ENCODE data around the gene DMBT1.
"Not testable (repeated sequence)": the region's sequence is repeated elsewhere in the genome, so short reads cannot be mapped to it uniquely, and the experiment has no call there.

The DMBT1 gene

DNA sequence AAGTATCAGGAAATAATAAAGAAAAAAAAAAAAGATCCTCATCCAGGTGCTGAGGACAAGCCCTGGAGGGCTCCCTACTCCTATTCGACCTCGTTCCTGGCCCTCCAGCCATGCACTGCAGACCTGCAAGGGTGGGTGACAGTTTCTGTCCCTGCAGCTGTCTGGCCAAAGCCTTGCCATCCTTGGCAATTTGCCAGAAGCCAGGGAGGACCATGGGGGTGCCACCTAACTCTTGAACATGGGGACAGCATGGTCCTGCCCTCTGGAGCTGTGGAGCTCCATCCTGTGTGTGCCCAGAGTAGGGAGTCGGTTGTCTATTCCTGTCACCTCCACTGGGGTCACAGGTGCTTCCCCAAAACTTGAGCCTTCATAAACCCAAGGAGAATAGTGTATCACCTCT, 27.8 kb downstream of the DMBT1 start:
- FAIRE-seq, result no peak
- TF ChIP-seq TAF1 (IDR thresholded peaks at IDR 0.05; ENCODE audit: low read depth, low read length) (no peak), POU2F2 (IDR thresholded peaks at IDR 0.05; ENCODE audit: low read depth, low read length) (no peak), POLR2AphosphoS5 (IDR thresholded peaks at IDR 0.05; ENCODE audit: low read depth, low read length) (no peak), PAX5 (IDR thresholded peaks at IDR 0.05; ENCODE audit: insufficient read depth, low read length, severe bottlenecking) (no peak), POLR2A (IDR thresholded peaks at IDR 0.05; ENCODE audit: low read depth, low read length) (no peak), SPI1 (IDR thresholded peaks at IDR 0.05; ENCODE audit: low read depth, low read length) (no peak)

DNA sequence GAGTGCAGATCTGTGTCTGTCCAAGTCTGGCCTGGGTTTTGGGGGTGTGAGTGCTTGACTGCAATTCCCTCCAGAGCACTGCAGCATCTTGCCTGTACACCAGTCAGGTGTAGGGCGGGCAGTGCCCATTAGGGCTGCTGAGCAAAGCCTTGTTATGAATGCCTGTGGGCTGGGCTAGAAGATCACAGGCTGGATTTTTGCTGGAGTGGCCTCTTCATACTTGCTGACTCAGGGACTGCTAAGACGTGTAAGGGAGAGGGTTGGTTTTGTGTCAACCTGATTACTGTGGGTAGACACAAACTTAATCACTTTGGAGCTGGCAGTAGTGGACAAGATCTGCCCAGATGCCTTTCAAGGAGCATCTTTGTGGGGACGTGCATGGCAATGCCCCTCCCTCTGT, 29.6 kb downstream of the DMBT1 start:
- TF ChIP-seq PAX5 (IDR thresholded peaks at IDR 0.05; ENCODE audit: insufficient read depth, low read length, severe bottlenecking) (no peak), TAF1 (IDR thresholded peaks at IDR 0.05; ENCODE audit: low read depth, low read length) (no peak), POLR2A (IDR thresholded peaks at IDR 0.05; ENCODE audit: low read depth, low read length) (no peak), SPI1 (IDR thresholded peaks at IDR 0.05; ENCODE audit: low read depth, low read length) (no peak)
- FAIRE-seq, result no peak
- no peak for DNase-seq (ENCODE audit: insufficient read length, low spot score)

More for the DNA sequence above, 27.8 kb downstream of the DMBT1 start:
- DNase-seq (ENCODE audit: insufficient read length, low spot score), result no peak

DNA sequence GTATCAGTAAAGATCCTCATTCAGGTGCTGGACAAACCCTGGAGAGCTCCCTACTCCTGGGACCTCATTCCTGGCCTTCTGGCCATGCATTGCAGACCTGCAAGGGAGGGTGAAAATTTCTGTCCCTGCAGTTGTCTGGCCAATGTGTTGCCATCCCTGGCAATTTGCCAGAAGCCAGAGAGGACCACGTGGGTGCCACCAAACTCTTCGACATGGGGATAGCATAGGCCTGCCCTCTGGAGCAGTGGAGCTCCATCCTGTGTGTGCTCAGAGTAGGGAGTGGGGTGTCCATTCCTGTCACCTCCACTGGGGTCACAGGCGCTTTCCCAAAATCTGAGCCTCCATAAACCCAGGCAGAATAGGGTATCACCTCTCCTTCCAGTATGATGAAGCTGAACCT, 31.2 kb downstream of the DMBT1 start:
- FAIRE-seq (no peak), DNase-seq (ENCODE audit: insufficient read length, low spot score) (no peak)
- TF ChIP-seq SPI1 (IDR thresholded peaks at IDR 0.05; ENCODE audit: low read depth, low read length), result no peak
- TF ChIP-seq TAF1 (IDR thresholded peaks at IDR 0.05; ENCODE audit: low read depth, low read length), result no peak
- no peak for TF ChIP-seq POU2F2 (IDR thresholded peaks at IDR 0.05; ENCODE audit: low read depth, low read length)
- no peak for TF ChIP-seq POLR2A (IDR thresholded peaks at IDR 0.05; ENCODE audit: low read depth, low read length)
- TF ChIP-seq POLR2AphosphoS5 (IDR thresholded peaks at IDR 0.05; ENCODE audit: low read depth, low read length), result no peak
- no peak for TF ChIP-seq PAX5 (IDR thresholded peaks at IDR 0.05; ENCODE audit: insufficient read depth, low read length, severe bottlenecking)

DNA sequence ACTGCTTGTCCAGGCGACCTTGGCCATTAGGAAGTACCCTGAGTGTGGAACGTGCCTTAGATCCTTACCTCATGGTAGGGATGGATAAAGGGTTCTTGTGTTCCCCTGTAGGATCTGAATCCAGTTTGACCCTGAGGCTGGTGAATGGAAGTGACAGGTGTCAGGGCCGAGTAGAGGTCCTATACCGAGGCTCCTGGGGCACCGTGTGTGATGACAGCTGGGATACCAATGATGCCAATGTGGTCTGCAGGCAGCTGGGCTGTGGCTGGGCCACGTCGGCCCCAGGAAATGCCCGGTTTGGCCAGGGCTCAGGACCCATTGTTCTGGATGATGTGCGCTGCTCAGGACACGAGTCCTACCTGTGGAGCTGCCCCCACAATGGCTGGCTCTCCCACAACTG, 31.6 kb downstream of the DMBT1 start:
- no peak for DNase-seq (ENCODE audit: insufficient read length, low spot score)
- FAIRE-seq, result no peak
- TF ChIP-seq POLR2A (IDR thresholded peaks at IDR 0.05; ENCODE audit: low read depth, low read length), result no peak
- no peak for TF ChIP-seq SPI1 (IDR thresholded peaks at IDR 0.05; ENCODE audit: low read depth, low read length)
- no peak for TF ChIP-seq POLR2AphosphoS5 (IDR thresholded peaks at IDR 0.05; ENCODE audit: low read depth, low read length)
- TF ChIP-seq POU2F2 (IDR thresholded peaks at IDR 0.05; ENCODE audit: low read depth, low read length), result no peak
- no peak for TF ChIP-seq TAF1 (IDR thresholded peaks at IDR 0.05; ENCODE audit: low read depth, low read length)
- TF ChIP-seq PAX5 (IDR thresholded peaks at IDR 0.05; ENCODE audit: insufficient read depth, low read length, severe bottlenecking), result no peak

DNA sequence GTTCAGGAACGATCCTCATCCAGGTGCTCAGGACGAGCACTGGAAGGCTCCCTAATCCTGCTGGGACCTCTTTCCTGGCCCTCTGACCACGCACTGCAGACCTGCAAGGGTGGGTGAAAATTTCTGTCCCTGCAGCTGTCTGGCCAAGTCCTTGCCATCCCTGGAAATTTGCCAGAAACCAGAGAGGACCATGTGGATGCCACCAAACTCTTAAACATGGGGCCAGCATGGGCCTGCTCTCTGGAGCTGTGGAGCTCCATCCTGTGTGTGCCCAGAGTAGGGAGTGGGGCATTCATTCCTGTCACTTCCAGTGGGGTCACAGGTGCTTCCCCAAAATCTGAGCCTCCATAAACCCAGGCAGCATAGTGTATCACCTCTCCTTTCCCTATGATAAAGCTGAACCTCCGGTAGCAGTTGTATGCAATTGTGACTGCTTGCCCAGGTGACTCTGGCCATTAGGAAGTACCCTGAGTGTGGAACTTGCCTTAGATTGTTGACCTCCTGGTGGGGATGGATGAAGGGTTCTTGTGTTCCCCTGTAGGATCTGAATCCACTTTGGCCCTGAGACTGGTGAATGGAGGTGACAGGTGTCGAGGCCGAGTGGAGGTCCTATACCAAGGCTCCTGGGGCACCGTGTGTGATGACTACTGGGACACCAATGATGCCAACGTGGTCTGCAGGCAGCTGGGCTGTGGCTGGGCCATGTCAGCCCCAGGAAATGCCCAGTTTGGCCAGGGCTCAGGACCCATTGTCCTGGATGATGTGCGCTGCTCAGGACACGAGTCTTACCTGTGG, 57.1 kb downstream of the DMBT1 start:
- FAIRE-seq, result no peak
- no peak for DNase-seq (ENCODE audit: insufficient read length, low spot score)
- TF ChIP-seq POLR2A (IDR thresholded peaks at IDR 0.05; ENCODE audit: low read depth, low read length) (no peak), POU2F2 (IDR thresholded peaks at IDR 0.05; ENCODE audit: low read depth, low read length) (no peak), PAX5 (IDR thresholded peaks at IDR 0.05; ENCODE audit: insufficient read depth, low read length, severe bottlenecking) (no peak), SPI1 (IDR thresholded peaks at IDR 0.05; ENCODE audit: low read depth, low read length) (no peak), POLR2AphosphoS5 (IDR thresholded peaks at IDR 0.05; ENCODE audit: low read depth, low read length) (no peak), TAF1 (IDR thresholded peaks at IDR 0.05; ENCODE audit: low read depth, low read length) (no peak)

DNA sequence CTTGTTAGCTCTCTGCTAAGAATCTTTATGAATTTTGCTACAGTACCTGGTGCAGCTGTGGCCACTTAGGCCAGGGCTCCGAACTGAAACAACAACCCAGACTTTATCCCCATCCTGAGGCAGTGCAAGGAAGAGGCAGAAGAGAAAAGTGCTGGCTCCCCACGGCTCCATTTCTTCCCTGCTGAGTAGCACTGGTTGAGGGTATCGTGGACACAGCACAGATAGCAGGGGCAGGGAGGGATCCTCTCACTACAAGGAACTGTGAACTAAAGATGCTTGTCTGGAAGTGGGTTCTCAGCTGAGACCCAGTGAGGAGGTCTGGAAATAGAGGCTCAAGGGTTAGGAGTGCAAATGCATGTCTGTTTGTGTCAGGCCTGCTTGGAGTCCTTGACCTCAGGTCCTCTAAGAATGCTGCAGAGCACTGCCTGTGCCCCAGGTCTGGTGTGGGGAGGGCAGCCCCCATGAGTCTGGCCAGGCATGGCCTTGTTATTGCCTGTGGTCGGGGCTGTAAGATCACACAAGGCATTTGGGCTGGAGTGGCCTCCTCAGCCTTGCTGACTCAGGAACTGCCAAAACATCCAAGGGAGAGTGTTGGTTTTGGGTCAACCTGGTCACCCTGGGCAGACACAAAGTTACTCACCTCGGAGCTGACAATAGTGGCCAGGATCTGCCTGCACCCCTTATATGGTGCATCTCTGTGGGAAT, 58.1 kb downstream of the DMBT1 start:
- DNase-seq (ENCODE audit: insufficient read length, low spot score) (no peak), FAIRE-seq (no peak)
- TF ChIP-seq POLR2A (IDR thresholded peaks at IDR 0.05; ENCODE audit: low read depth, low read length), result no peak
- no peak for TF ChIP-seq TAF1 (IDR thresholded peaks at IDR 0.05; ENCODE audit: low read depth, low read length)
- TF ChIP-seq POU2F2 (IDR thresholded peaks at IDR 0.05; ENCODE audit: low read depth, low read length), result no peak
- TF ChIP-seq POLR2AphosphoS5 (IDR thresholded peaks at IDR 0.05; ENCODE audit: low read depth, low read length), result no peak
- no peak for TF ChIP-seq PAX5 (IDR thresholded peaks at IDR 0.05; ENCODE audit: insufficient read depth, low read length, severe bottlenecking)
- TF ChIP-seq SPI1 (IDR thresholded peaks at IDR 0.05; ENCODE audit: low read depth, low read length), result no peak

DNA sequence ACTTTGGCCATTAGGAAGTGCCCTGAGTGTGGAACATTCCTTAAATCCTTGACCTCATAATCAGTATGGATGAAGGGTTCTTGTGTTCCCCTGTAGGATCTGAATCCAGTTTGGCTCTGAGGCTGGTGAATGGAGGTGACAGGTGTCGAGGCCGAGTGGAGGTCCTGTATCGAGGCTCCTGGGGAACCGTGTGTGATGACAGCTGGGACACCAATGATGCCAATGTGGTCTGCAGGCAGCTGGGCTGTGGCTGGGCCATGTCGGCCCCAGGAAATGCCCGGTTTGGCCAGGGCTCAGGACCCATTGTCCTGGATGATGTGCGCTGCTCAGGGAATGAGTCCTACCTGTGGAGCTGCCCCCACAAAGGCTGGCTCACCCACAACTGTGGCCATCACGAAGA, 60.4 kb downstream of the DMBT1 start:
- not testable (repeated sequence) for FAIRE-seq; DNase-seq (ENCODE audit: insufficient read length, low spot score)

DNA sequence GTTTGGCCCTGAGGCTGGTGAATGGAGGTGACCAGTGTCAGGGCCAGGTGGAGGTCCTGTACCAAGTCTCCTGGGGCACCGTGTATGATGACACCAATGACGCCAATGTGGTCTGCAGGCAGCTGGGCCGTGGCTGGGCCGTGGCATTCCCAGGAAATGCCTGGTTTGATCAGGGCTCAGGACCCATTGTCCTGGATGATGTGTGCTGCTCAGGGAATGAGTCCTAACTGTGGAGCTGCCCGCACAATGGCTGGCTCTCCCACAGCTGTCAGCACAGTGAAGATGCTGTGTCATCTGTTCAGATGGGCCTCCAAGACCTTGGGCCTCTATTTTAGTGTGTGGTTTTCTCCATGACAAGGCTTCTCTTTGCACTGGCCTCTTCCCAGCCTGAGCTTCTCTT, 64.0 kb downstream of the DMBT1 start:
- TF ChIP-seq TAF1 (IDR thresholded peaks at IDR 0.05; ENCODE audit: low read depth, low read length) (no peak), POLR2AphosphoS5 (IDR thresholded peaks at IDR 0.05; ENCODE audit: low read depth, low read length) (no peak), POU2F2 (IDR thresholded peaks at IDR 0.05; ENCODE audit: low read depth, low read length) (no peak), POLR2A (IDR thresholded peaks at IDR 0.05; ENCODE audit: low read depth, low read length) (no peak), SPI1 (IDR thresholded peaks at IDR 0.05; ENCODE audit: low read depth, low read length) (no peak), PAX5 (IDR thresholded peaks at IDR 0.05; ENCODE audit: insufficient read depth, low read length, severe bottlenecking) (no peak)
- FAIRE-seq, result no peak
- no peak for DNase-seq (ENCODE audit: insufficient read length, low spot score)

DNA sequence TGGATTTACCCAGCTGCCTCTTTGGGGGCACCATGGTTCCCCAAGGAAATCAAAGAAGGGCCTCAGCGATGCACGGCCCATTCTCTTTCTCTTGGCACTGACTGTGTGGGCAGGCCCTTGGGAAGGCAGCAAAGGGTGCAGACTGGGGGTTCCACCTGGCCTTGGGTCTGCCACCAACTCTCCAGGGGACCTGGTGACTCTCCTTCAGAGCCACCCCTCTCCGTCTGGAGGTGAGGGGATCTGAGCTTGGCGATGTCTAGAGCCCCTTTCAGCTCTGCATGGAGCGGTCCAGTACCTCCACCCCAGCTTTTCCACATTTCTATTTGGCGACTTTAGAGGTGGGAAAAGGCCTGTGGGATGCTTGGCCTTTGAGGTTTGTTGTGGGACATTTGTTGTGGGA, 70.0 kb downstream of the DMBT1 start:
- TF ChIP-seq POU2F2 (IDR thresholded peaks at IDR 0.05; ENCODE audit: low read depth, low read length) (no peak), POLR2A (IDR thresholded peaks at IDR 0.05; ENCODE audit: low read depth, low read length) (no peak), SPI1 (IDR thresholded peaks at IDR 0.05; ENCODE audit: low read depth, low read length) (no peak)
- no peak for DNase-seq (ENCODE audit: insufficient read length, low spot score)
- no peak for FAIRE-seq

DNA sequence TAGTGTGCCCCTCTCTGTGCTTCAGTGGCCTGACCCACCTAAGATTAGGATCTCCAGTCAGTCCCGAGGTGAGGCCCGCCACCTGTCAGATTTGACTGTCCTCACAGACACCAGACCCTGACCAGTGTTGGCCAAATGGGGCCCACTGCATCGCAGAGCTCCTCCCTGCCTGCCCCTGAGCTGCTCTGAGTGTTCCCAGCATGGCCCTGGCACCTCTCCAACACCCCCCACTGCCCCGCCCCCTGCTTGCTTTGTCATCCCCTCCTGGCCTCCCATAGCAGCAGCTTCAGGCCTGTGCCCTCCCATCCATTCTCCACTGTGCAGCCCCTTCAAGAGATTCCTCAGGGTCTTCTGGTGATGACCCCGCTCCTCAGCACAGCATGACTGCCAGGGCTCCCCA, 71.5 kb downstream of the DMBT1 start:
- TF ChIP-seq POLR2A (IDR thresholded peaks at IDR 0.05; ENCODE audit: low read depth, low read length), result no peak
- no peak for TF ChIP-seq TAF1 (IDR thresholded peaks at IDR 0.05; ENCODE audit: low read depth, low read length)
- no peak for TF ChIP-seq POU2F2 (IDR thresholded peaks at IDR 0.05; ENCODE audit: low read depth, low read length)
- no peak for TF ChIP-seq SPI1 (IDR thresholded peaks at IDR 0.05; ENCODE audit: low read depth, low read length)
- TF ChIP-seq POLR2AphosphoS5 (IDR thresholded peaks at IDR 0.05; ENCODE audit: low read depth, low read length), result no peak
- TF ChIP-seq PAX5 (IDR thresholded peaks at IDR 0.05; ENCODE audit: insufficient read depth, low read length, severe bottlenecking), result no peak
- no peak for DNase-seq (ENCODE audit: insufficient read length, low spot score)
- no peak for FAIRE-seq
